Uterus (tissue), 2 donors: ENCODE measurements around the gene CACNA1C.

Experiments used
- POLR2A ChIP-seq, 2 donors: fragments of 450-650 bp; IDR thresholded peaks; one replicate each; pipeline ENCODE4 v1.6.1; 2016; ENCODE audit warnings: antibody characterized with exemption in 2 of 2, mild to moderate bottlenecking in 1 of 2, moderate library complexity in 1 of 2
- TF ChIP-seq, protein P1 (sequence below), 4 experiments: fragments of 200-600 bp in 2 of 4; fragments of 450-650 bp in 2 of 4; sonication (generic) in 2 of 4; IDR thresholded peaks; one replicate each; pipeline ENCODE4 v1.5.1; 2016 to 2019; ENCODE audit warnings: antibody characterized with exemption in 4 of 4, mild to moderate bottlenecking in 2 of 4, moderate library complexity in 1 of 4

DNA sequence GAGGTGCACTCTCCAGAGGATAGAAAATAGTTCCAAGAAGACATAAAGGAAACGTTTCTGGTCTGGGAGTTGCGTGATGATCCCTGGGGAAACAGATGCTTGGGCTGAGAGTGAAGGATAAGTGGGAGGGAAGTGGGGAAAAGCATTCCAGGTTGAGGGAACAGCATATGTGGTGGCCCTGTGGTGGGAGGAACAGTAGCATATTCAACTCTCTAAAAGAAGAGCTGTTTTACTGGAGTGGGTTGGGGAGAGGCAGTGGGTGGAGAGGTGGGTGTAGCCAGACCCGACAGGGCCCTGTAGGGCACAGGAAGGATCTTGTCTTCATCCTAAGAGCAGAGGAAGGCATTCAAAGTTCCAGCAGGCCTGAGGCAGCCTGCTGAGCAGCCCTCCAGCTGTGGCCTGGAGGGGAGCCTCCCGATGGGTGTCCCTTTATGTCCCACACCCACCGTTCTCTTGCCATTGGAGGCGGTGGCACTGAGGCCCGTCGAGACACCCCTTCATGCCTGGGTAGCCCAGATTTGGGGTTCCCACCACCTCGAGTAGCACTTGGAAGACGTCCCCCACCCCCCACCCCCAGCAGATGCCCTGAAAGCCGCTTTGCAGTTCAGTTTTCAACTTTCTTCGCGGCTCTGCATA is 431.5 kb downstream of the CACNA1C start:
- TF ChIP-seq, protein P1, sequence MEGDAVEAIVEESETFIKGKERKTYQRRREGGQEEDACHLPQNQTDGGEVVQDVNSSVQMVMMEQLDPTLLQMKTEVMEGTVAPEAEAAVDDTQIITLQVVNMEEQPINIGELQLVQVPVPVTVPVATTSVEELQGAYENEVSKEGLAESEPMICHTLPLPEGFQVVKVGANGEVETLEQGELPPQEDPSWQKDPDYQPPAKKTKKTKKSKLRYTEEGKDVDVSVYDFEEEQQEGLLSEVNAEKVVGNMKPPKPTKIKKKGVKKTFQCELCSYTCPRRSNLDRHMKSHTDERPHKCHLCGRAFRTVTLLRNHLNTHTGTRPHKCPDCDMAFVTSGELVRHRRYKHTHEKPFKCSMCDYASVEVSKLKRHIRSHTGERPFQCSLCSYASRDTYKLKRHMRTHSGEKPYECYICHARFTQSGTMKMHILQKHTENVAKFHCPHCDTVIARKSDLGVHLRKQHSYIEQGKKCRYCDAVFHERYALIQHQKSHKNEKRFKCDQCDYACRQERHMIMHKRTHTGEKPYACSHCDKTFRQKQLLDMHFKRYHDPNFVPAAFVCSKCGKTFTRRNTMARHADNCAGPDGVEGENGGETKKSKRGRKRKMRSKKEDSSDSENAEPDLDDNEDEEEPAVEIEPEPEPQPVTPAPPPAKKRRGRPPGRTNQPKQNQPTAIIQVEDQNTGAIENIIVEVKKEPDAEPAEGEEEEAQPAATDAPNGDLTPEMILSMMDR (IDR thresholded peaks at IDR 0.05): no peak
- TF ChIP-seq POLR2A (IDR thresholded peaks at IDR 0.05): no peak
